T-helper 2 cell (primary cell): ENCODE results near the gene PLA2G6.

ENCODE experiments used
- DNase-seq, 5 experiments: peaks; one replicate each; pipeline versions ENCODE4 v3.0.0 to v3.0.0-alpha.2; 2012 to 2022

The PLA2G6 gene

DNA sequence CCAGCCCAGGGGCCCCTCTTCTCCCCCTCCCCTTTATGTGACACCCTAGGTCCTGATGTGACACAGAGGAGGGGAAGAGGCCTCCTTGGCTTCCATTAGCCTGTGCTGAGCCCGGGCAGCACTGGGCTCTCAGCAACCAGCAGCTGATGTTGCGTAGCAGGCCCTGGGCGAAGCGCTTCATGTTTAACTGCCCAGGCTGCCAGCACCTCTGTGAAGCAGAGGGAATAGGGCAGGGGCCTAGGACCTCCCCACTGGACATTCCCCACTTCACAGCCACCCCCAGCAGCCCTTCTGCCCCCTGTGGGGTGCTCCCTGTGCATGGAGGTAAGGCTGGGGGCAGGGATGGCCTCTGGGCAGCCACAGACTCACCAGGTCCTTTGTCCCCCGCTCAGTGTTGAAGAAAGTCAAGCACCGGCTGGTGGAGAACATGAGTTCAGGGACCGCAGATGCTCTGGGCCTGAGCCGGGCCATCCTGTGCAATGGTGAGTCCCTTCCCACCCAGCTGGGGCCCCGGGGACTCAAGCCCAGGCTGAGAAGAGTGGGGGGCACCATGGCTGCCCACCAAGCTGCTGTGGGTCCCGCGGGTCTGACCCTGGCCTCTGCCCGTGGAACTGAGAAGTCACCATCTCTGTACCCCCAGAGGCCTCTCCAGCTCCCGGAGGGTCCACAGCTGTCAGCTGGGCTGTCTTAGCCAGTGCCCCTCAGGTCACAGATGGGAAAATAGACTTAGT, 112.8 kb downstream of the PLA2G6 start:
- no peak for DNase-seq

DNA sequence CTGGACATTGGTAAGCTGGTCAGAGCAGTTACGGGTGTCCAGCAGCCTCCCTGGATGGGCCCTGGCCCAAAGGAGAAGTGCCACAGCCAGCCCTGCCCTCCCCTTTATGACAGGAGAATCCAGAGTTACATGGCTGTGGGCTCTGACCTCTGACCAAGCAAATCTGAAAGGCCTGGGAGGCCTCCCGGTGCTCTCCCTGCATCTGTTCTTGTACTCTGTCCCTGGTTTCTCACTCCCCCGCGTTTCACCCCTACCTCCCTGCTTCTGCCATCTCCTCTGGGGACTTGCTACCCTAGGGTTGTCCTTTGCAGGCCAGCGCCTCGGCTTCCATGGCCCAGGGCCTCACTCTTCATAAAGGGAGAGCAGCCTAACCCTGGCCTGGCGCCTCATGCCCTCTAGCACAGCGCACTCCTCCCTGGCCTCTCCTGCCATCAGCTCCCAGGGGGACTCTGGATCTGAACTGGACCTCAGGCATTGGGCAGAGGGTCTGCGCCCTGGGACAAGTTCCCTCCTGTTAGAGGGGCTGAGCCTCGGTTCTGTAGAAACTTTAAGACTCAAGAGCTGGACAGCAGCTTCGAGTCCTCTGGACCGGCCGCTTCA, 113.8 kb downstream of the PLA2G6 start:
- DNase-seq, result no peak

DNA sequence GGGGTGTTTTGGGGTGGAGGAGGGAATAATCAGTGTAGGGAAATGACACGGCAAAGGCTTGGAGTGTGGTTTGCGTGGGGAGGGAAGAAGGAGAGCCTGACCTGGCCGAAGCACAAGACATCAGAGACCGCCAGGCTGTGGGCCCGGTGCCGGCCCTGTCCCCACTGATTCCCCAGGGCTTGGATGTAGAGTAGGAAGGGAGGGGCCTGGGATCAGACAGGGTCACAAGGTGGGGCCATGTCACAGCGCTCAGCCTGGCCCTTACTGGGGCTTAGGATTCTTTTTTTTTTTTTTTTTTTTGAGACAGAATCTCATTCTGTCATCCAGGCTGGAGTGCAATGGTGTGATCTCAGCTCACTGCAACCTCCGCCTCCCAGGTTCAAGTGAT, 114.6 kb downstream of the PLA2G6 start:
- no peak for DNase-seq

DNA sequence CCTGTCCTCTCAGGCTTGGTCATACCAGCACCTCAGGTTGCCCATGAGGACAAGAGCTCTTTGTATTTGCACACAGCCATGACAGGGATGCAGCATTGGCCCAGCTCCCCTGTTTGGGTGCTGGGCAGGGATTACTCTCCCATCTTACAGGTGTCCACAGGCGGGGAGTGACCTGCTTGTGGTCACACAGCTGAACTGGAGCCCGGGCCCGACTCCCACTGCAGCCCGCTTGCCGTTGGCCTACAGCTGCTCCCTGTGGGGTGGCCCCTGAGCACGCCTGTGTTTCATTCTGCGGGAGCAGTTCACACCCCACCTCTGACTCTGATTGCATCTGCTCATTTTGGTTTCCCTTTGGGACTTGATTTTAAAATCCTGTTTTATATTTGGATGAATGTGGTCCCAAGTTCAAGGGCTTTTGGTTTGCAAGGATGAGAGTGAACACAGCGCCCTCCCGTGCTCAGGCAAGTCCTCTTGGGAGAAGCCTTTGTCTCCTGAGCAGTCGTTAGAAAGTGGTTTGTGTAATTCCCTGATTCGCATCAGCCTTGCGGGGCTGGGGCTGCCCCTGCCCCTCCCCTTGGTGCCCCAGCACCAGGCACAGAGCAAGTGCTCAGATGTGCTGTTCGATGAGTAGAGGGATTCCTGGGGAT, 115.1 kb downstream of the PLA2G6 start:
- DNase-seq, result no peak

DNA sequence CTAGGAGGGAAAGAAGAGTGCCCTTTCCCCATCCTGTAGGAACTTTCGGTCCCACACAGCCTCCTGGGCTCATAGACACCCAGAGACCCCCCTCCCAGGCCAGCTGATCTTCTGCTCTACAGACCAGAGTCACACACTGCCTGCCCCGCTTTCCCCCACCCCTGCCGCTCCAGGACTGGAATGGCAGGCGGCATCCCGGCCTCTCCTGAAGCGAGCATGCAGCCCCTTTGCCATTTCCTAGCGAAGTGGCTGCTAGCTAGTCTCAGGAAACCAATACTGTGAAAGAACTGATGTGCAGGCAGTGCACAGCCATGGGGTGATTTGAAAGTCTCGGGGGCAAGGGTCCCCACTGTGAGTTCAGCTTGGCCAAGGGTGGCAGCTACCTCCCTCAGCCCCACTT, 116.1 kb downstream of the PLA2G6 start:
- no peak for DNase-seq

DNA sequence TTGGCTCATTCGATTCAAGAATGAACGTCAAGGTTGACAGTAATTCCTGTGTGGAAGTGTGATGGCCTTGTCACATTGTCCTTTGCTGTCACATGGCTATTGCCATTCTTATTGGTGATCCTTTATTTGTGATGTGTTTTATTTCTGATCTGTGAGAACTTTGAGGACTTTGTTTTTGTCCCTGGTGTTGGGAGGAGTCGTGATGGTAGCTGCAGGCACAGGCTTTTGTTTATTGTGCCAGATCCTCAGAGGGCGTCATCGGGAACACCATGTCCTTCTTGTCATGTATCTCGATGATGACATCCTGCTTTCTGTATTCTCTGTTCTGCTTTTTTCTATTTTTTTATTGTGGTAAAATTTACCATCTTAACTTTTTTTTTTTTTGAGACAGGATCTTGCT, 118.8 kb downstream of the PLA2G6 start:
- DNase-seq, result no peak
